PC-9 (cell line): Measurements from ENCODE around the gene DNAJC7. TPM values are rescaled to one million over a fixed set of nuclear protein-coding genes. Genes with fewer than 3 reads are reported as not detected.
A peak's percentile ranks its signal among the peaks of the same experiment; 100 is the strongest.

Experiments
- BruUV-seq: library from RNA; stranded (reverse); fragments of 400-500 nt; replicated peaks from 2 replicates; lab custom pipeline; 2021; lab: Mats Ljungman, UMichigan
- CTCF ChIA-PET: fragments of 300-600 bp; sonication (Branson Sonifier 250); formaldehyde crosslinking; loops from one replicate; lab custom pipeline; 2022; ENCODE audit warnings: antibody characterized with exemption; lab: Charles Lee
- POLR2A ChIA-PET: fragments of 300-600 bp; sonication (Branson Sonifier 250); formaldehyde crosslinking; loops from one replicate; lab custom pipeline; 2022; ENCODE audit warnings: antibody characterized with exemption; ENCODE audit not compliant: unreplicated experiment; lab: Charles Lee
- DNase-seq, 2 experiments: peaks; one replicate each; pipeline versions ENCODE4 v3.0.0 to v3.0.0-alpha.2; 2015 to 2022; ENCODE audit warnings: mixed read lengths in 1 of 2
- H2AFZ ChIP-seq: fragments of 200-600 bp; sonication (generic); 2 replicates; pipeline ENCODE4 v1.8.1; 2017; ENCODE audit warnings: antibody characterized with exemption
- H3F3A ChIP-seq: fragments of 200-600 bp; sonication (generic); 2 replicates; pipeline ENCODE4 v1.8.1; 2017; ENCODE audit warnings: antibody characterized with exemption, mild to moderate bottlenecking, low read depth; ENCODE audit not compliant: insufficient read depth
- H3K27ac ChIP-seq: fragments of 200-600 bp; sonication (generic); 2 replicates; pipeline ENCODE4 v1.6.1; 2016; ENCODE audit warnings: mixed run types
- H3K27me3 ChIP-seq: fragments of 200-600 bp; sonication (generic); 2 replicates; pipeline ENCODE4 v1.6.1; 2016; ENCODE audit warnings: low read depth, mixed run types; ENCODE audit not compliant: insufficient read depth
- H3K36me3 ChIP-seq: fragments of 200-600 bp; sonication (generic); 2 replicates; pipeline ENCODE4 v1.6.1; 2016; ENCODE audit warnings: low read depth, mixed run types
- H3K4me1 ChIP-seq: fragments of 200-600 bp; sonication (generic); replicated peaks from 2 replicates; pipeline ENCODE4 v1.6.1; 2016; ENCODE audit warnings: mixed run types; ENCODE audit not compliant: insufficient read depth
- H3K4me2 ChIP-seq: fragments of 200-600 bp; sonication (generic); 2 replicates; pipeline ENCODE4 v1.6.1; 2017; ENCODE audit warnings: mixed run types
- H3K4me3 ChIP-seq: fragments of 200-600 bp; sonication (generic); 2 replicates; pipeline ENCODE4 v1.6.1; 2016; ENCODE audit warnings: mixed run types
- H3K79me2 ChIP-seq: fragments of 200-600 bp; sonication (generic); 2 replicates; pipeline ENCODE4 v1.6.1; 2017; ENCODE audit warnings: low read depth, mixed run types
- H3K9me2 ChIP-seq: fragments of 200-600 bp; sonication (generic); 2 replicates; pipeline ENCODE4 v1.8.1; 2017; ENCODE audit warnings: mild to moderate bottlenecking; ENCODE audit not compliant: insufficient read depth
- H3K9me3 ChIP-seq: fragments of 200-600 bp; sonication (generic); 2 replicates; pipeline ENCODE4 v1.8.1; 2016; ENCODE audit warnings: low read depth; ENCODE audit not compliant: insufficient read depth
- H4K20me1 ChIP-seq: fragments of 200-600 bp; sonication (generic); 2 replicates; pipeline ENCODE4 v1.8.1; 2017; ENCODE audit not compliant: insufficient read depth
- CTCF ChIP-seq: fragments of 200-600 bp; sonication (generic); conservative IDR thresholded peaks from 2 replicates; pipeline ENCODE4 v1.6.1; 2017; ENCODE audit warnings: mixed run types, antibody characterized with exemption, mild to moderate bottlenecking, moderate library complexity
- EZH2 ChIP-seq: fragments of 200-600 bp; sonication (generic); IDR thresholded peaks from 2 replicates; pipeline ENCODE4 v1.8.0; 2017; ENCODE audit warnings: antibody characterized with exemption, low read depth
- intact Hi-C: fragments of 100-400 bp; cut with micrococcal nuclease; formaldehyde crosslinking; loops from one replicate; pipeline ENCODE4 v1.10.0; 2022; ENCODE audit not compliant: unreplicated experiment
- total RNA-seq: library from RNA; stranded (reverse); gene quantifications from 2 replicates; pipeline ENCODE4 v1.2.3, GENCODE V29; 2021

Gene DNAJC7
- total RNA-seq, 1 experiment from 2014 or later: 96.1 TPM

- peak in 1 of 2 experiments; percentile 91 for DNase-seq
- H3K27ac ChIP-seq: peak overlapping the region; percentile 32; the same call in 1 of the 2 replicates
- intact Hi-C loops: no loop called here
- H3K27me3 ChIP-seq: no peaks in the 10 kb centered on the region
- H3K9me3 ChIP-seq: no peaks in the 10 kb centered on the region
- H3K9me2 ChIP-seq: no peaks in the 10 kb centered on the region
- H3K4me2 ChIP-seq: peak overlapping the region; percentile 39
- H2AFZ ChIP-seq: no peak overlapping the region
- POLR2A ChIA-PET: interaction anchor here (0.6 to 0.7 kb wide), 2 partner anchors 28 to 154 kb away, joined by 3 to 5 read pairs; partner anchors contain the start of gene NT5C3B
- TF ChIP-seq CTCF: 0 out of 2 replicates have a peak, but pooled peaks have one; percentile 12
- no peak for TF ChIP-seq EZH2
- no TSS peak for BruUV-seq
- peaks cover 46% of the 10 kb centered on the region for H3F3A ChIP-seq
- peaks cover 44% of the 10 kb centered on the region for H3K36me3 ChIP-seq
- CTCF ChIA-PET: interaction anchor here (0.7 kb wide), 1 partner anchor 23 kb away, joined by 5 read pairs; no protein-coding TSS in a partner anchor
- no peak overlapping the region; the same call in 1 of the 2 replicates for H3K4me3 ChIP-seq
- no peaks in the 10 kb centered on the region for H3K79me2 ChIP-seq
- H3K4me1 ChIP-seq: peaks cover 34% of the 10 kb centered on the region
- H4K20me1 ChIP-seq: peaks cover 67% of the 10 kb centered on the region
These were observed 27.4 kb downstream of the DNAJC7 start for GRCh38 chr17:41989702-41990419.

GRCh38 chr17:41988418-41988817 is 28.8 kb downstream of the DNAJC7 start:
- H4K20me1 ChIP-seq: peaks cover 67% of the 10 kb centered on the region
- H3K27me3 ChIP-seq: no peaks in the 10 kb centered on the region
- H3K4me3 ChIP-seq: no peak overlapping the region
- no peak overlapping the region for H2AFZ ChIP-seq
- H3K9me2 ChIP-seq: no peaks in the 10 kb centered on the region
- no peak for DNase-seq
- ChIA-PET POLR2A (interaction anchor here (0.7 kb wide), 1 partner anchor 99 kb away, joined by 9 read pairs; no protein-coding TSS in a partner anchor), CTCF (no interaction called here)
- TF ChIP-seq EZH2 (no peak), CTCF (no peak)
- no peak overlapping the region for H3K27ac ChIP-seq
- intact Hi-C loops: no loop called here
- H3K79me2 ChIP-seq: no peaks in the 10 kb centered on the region
- peaks cover 45% of the 10 kb centered on the region for H3F3A ChIP-seq
- H3K9me3 ChIP-seq: no peaks in the 10 kb centered on the region
- H3K4me2 ChIP-seq: no peak overlapping the region
- peaks cover 34% of the 10 kb centered on the region for H3K4me1 ChIP-seq
- no TSS peak for BruUV-seq
- peaks cover 54% of the 10 kb centered on the region for H3K36me3 ChIP-seq

DNA sequence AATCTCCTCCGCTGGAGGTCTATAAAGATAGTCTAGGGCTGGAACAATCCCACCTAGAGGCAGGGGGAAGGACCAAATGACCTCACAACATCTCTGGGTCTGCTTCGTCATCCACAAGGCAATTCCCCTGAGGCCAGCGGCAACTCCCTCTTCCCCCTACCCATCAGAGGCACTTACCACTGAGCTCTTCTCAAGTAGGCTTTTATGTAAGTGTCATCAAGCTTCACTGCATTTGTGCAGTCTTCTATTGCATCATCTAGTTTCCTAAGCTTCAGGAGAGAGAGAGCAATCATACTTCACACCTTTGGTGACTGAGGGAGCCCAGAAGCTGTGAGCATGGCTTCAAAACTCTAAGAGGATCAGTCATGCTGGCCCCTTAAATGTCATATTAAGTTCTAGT is 29.6 kb downstream of the DNAJC7 start:
- no TSS peak for BruUV-seq
- TF ChIP-seq CTCF (no peak), EZH2 (no peak)
- Histone ChIP-seq H3K36me3 (peaks cover 56% of the 10 kb centered on the region), H3K79me2 (no peaks in the 10 kb centered on the region), H4K20me1 (peaks cover 64% of the 10 kb centered on the region), H3K9me2 (no peaks in the 10 kb centered on the region), H3K4me3 (no peak overlapping the region), H3K9me3 (no peaks in the 10 kb centered on the region), H3K27ac (no peak overlapping the region), H3K4me1 (peaks cover 34% of the 10 kb centered on the region), H3K27me3 (no peaks in the 10 kb centered on the region), H2AFZ (no peak overlapping the region), H3K4me2 (no peak overlapping the region), H3F3A (peaks cover 45% of the 10 kb centered on the region)
- no peak for DNase-seq
- intact Hi-C loops: no loop called here
- POLR2A ChIA-PET: no interaction called here
- CTCF ChIA-PET: no interaction called here
